CD4-positive, alpha-beta T cell treated with Interferon gamma for 1 hour (primary cell): ENCODE data around the gene KBTBD2.
"Not testable (repeated sequence)": the region's sequence is repeated elsewhere in the genome, so short reads cannot be mapped to it uniquely, and the experiment has no call there.

Source experiments
- DNase-seq: peaks from one replicate; pipeline ENCODE4 v3.0.0-alpha.2; 2020

The KBTBD2 gene

GRCh38 chr7:32848655-32849054, 42.9 kb downstream of the KBTBD2 start:
- DNase-seq = not testable (repeated sequence)

DNA sequence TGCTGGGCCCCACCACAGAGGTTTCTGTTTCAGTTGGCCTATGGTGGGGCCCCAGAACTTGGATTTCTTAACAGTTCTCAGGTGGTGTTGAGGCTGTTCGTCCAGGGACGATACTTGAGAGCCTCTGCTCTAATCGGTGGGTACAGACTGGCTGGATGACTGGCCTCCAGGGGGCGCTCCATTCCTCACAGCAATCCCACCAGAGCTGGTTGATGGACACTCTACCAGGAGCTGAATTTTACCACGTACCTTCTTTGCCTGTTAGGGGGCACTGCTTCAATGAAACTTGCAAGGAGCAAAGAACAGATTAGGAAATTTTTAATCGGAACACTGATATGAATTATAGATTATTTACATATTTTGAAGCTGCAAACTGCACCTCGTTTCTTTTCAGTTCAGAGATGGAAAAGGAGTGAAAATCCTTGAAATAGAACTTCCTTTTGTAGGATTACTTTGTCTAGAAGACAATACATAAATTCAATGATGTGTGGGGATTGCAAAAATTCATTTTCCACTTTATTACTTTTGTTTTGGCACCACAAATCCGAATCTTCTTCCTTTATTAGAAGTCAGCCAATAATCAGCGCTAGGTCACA, 44.8 kb downstream of the KBTBD2 start:
- DNase-seq = peak; percentile 87

GRCh38 chr7:32844748-32845147, 46.8 kb downstream of the KBTBD2 start:
- DNase-seq = not testable (repeated sequence)

- not testable (repeated sequence) for DNase-seq
Observed at GRCh38 chr7:32843763-32844162, 47.8 kb downstream of the KBTBD2 start.

GRCh38 chr7:32839846-32840245, 51.7 kb downstream of the KBTBD2 start:
- DNase-seq = not testable (repeated sequence)

DNA sequence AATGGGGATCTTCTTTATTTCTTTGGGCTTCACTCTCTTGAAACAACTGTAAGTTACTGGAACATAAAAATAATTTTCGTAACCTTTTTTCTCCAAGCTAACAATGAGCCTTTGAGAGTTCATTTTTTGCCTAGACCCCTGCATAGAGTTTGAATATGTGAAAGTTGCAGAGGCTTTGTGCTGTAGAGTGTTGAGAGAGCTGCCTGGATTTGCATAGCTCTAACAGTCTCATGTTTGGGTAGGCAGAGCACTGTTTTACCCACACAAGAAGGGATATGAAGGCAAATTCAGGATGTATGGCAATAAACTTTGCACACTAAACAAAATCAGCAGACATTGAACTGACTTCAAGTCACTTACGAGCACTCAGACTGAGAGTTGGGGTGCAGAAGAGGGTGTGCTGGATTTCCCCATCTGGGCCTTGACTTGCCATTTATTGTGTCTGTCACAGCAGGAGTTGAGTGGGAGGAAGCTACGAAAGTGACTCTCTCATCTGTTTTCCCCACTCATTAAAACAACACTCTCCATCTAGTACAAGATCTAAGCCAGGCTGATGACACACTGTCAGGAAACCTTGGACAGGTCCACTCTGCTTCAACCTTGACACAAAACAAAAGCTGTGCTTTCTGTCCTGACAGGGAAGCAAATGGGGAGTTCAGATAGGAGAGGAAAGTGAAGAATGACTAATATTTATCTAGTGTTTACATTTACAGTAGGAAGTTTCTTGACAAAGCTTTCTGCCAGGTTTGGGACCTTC, 62.4 kb downstream of the KBTBD2 start:
- DNase-seq = not testable (repeated sequence)
